Astrocyte (in vitro differentiated cells and primary cell): ENCODE data around the gene LLPH. TPM values are rescaled to one million over a fixed set of nuclear protein-coding genes. Genes with fewer than 3 reads are reported as not detected.

Source experiments
- DNase-seq: peaks from one replicate; pipeline ENCODE4 v3.0.0-alpha.2; 2010; ENCODE audit warnings: low read depth
- FAIRE-seq: peaks from 2 replicates; lab custom pipeline; 2011; peaks lifted over from hg19 to GRCh38; lab: Jason Lieb, UNC
- H2AFZ ChIP-seq: 2 replicates; pipeline ENCODE4 v1.6.0; 2012; ENCODE audit warnings: low read depth, low read length, inconsistent platforms
- H3K27ac ChIP-seq: 2 replicates; pipeline ENCODE4 v1.5.1; 2011; ENCODE audit warnings: low read depth, low read length, inconsistent platforms
- H3K27me3 ChIP-seq: 2 replicates; pipeline ENCODE4 v1.6.0; 2011; ENCODE audit warnings: low read length, inconsistent platforms; ENCODE audit not compliant: insufficient read depth
- H3K36me3 ChIP-seq: 2 replicates; pipeline ENCODE4 v1.5.1; 2011; ENCODE audit warnings: low read length, inconsistent platforms; ENCODE audit not compliant: insufficient read depth
- H3K4me1 ChIP-seq: 2 replicates; pipeline ENCODE4 v1.5.1; 2011; ENCODE audit warnings: low read length, inconsistent platforms; ENCODE audit not compliant: insufficient read depth
- H3K4me2 ChIP-seq: 2 replicates; pipeline ENCODE4 v1.6.0; 2012; ENCODE audit warnings: low read length, inconsistent platforms
- H3K4me3 ChIP-seq: 2 replicates; pipeline ENCODE4 v1.5.1; 2011; ENCODE audit warnings: low read depth, mild to moderate bottlenecking, low read length, inconsistent platforms; ENCODE audit not compliant: insufficient read depth
- H3K79me2 ChIP-seq: 2 replicates; pipeline ENCODE4 v1.6.0; 2012; ENCODE audit warnings: mild to moderate bottlenecking, low read length, inconsistent platforms; ENCODE audit not compliant: insufficient read depth
- H3K9ac ChIP-seq: 2 replicates; pipeline ENCODE4 v1.6.0; 2012; ENCODE audit warnings: mild to moderate bottlenecking, low read length, inconsistent platforms
- H3K9me3 ChIP-seq: 2 replicates; pipeline ENCODE4 v1.5.1; 2012; ENCODE audit warnings: low read depth, mild to moderate bottlenecking, low read length, inconsistent platforms; ENCODE audit not compliant: insufficient read depth
- H4K20me1 ChIP-seq: 2 replicates; pipeline ENCODE4 v1.6.0; 2012; ENCODE audit warnings: low read length, inconsistent platforms; ENCODE audit not compliant: insufficient read depth
- H3K27ac Mint-ChIP-seq: one replicate; pipeline ENCODE4 v1.8.0; 2021; ENCODE audit warnings: mild to moderate bottlenecking, mixed read lengths; ENCODE audit not compliant: unreplicated experiment
- H3K27me3 Mint-ChIP-seq: one replicate; pipeline ENCODE4 v1.8.0; 2021; ENCODE audit warnings: low read depth, mixed read lengths; ENCODE audit not compliant: unreplicated experiment
- H3K36me3 Mint-ChIP-seq: one replicate; pipeline ENCODE4 v1.8.0; 2021; ENCODE audit warnings: low read depth, mixed read lengths; ENCODE audit not compliant: unreplicated experiment
- H3K4me1 Mint-ChIP-seq: one replicate; pipeline ENCODE4 v1.8.0; 2021; ENCODE audit warnings: low read depth, mixed read lengths; ENCODE audit not compliant: unreplicated experiment
- H3K4me3 Mint-ChIP-seq: one replicate; pipeline ENCODE4 v1.8.0; 2021; ENCODE audit warnings: mild to moderate bottlenecking, moderate library complexity, mixed read lengths; ENCODE audit not compliant: unreplicated experiment
- H3K9me3 Mint-ChIP-seq: one replicate; pipeline ENCODE4 v1.8.0; 2021; ENCODE audit warnings: mild to moderate bottlenecking, mixed read lengths; ENCODE audit not compliant: unreplicated experiment
- CTCF ChIP-seq: IDR thresholded peaks from 2 replicates; pipeline ENCODE4 v1.5.1; 2011; ENCODE audit warnings: low read depth, mild to moderate bottlenecking, inconsistent platforms, low read length, moderate library complexity; ENCODE audit not compliant: insufficient read depth
- EZH2 ChIP-seq: IDR thresholded peaks from 2 replicates; pipeline ENCODE4 v1.6.1; 2012; ENCODE audit warnings: mild to moderate bottlenecking, low read length, inconsistent platforms; ENCODE audit not compliant: insufficient read depth
- total RNA-seq: library from RNA; stranded (reverse); gene quantifications from 2 replicates; pipeline ENCODE4 v1.2.1, GENCODE V29; 2021

The LLPH gene
- total RNA-seq, 1 donor from 2014 or later, result 37.3 TPM

- H3K4me3 ChIP-seq, result no peak overlapping the region
- Mint-ChIP-seq H3K4me3 (no peak overlapping the region), H3K36me3 (peaks cover 11% of the 10 kb centered on the region), H3K9me3 (peaks cover 2% of the 10 kb centered on the region), H3K27ac (no peak overlapping the region), H3K27me3 (no peaks in the 10 kb centered on the region), H3K4me1 (peaks cover 2% of the 10 kb centered on the region)
- FAIRE-seq, result no peak
- no peak overlapping the region for H3K4me2 ChIP-seq
- no peak overlapping the region for H2AFZ ChIP-seq
- H3K79me2 ChIP-seq, result peaks cover 78% of the 10 kb centered on the region
- H3K36me3 ChIP-seq, result peaks cover 8% of the 10 kb centered on the region
- TF ChIP-seq CTCF (no peak), EZH2 (no peak)
- DNase-seq, result no peak
- H3K4me1 ChIP-seq, result no peaks in the 10 kb centered on the region
- H4K20me1 ChIP-seq, result peaks cover 34% of the 10 kb centered on the region
- no peak overlapping the region for H3K9ac ChIP-seq
- no peaks in the 10 kb centered on the region for H3K27me3 ChIP-seq
- H3K9me3 ChIP-seq, result no peaks in the 10 kb centered on the region
- H3K27ac ChIP-seq, result no peak overlapping the region
These were observed 30.2 kb upstream of the LLPH start for GRCh38 chr12:66160704-66161103.

GRCh38 chr12:66159123-66159522 lies 28.6 kb upstream of the LLPH start:
- Histone ChIP-seq H3K9ac (no peak overlapping the region), H2AFZ (no peak overlapping the region), H4K20me1 (peaks cover 34% of the 10 kb centered on the region), H3K27me3 (no peaks in the 10 kb centered on the region), H3K36me3 (peaks cover 8% of the 10 kb centered on the region), H3K4me1 (no peaks in the 10 kb centered on the region), H3K27ac (no peak overlapping the region), H3K4me3 (no peak overlapping the region), H3K4me2 (no peak overlapping the region), H3K79me2 (peaks cover 66% of the 10 kb centered on the region), H3K9me3 (no peaks in the 10 kb centered on the region)
- Mint-ChIP-seq H3K4me3 (no peak overlapping the region), H3K27me3 (no peaks in the 10 kb centered on the region), H3K36me3 (peaks cover 6% of the 10 kb centered on the region), H3K27ac (no peak overlapping the region), H3K4me1 (peaks cover 2% of the 10 kb centered on the region), H3K9me3 (no peaks in the 10 kb centered on the region)
- no peak for FAIRE-seq
- DNase-seq, result no peak
- TF ChIP-seq CTCF (no peak), EZH2 (no peak)

GRCh38 chr12:66156654-66157053 lies 26.1 kb upstream of the LLPH start:
- Histone ChIP-seq H3K9ac (no peak overlapping the region), H3K4me3 (no peak overlapping the region), H3K4me2 (no peak overlapping the region), H3K27ac (no peak overlapping the region), H3K9me3 (no peaks in the 10 kb centered on the region), H4K20me1 (peaks cover 10% of the 10 kb centered on the region), H3K79me2 (peaks cover 42% of the 10 kb centered on the region), H2AFZ (no peak overlapping the region), H3K27me3 (no peaks in the 10 kb centered on the region), H3K36me3 (peaks cover 8% of the 10 kb centered on the region), H3K4me1 (no peaks in the 10 kb centered on the region)
- Mint-ChIP-seq H3K4me1 (no peaks in the 10 kb centered on the region), H3K9me3 (no peaks in the 10 kb centered on the region), H3K27me3 (no peaks in the 10 kb centered on the region), H3K4me3 (no peak overlapping the region), H3K36me3 (peaks cover 5% of the 10 kb centered on the region), H3K27ac (no peak overlapping the region)
- FAIRE-seq, result no peak
- DNase-seq, result no peak
- TF ChIP-seq CTCF (no peak), EZH2 (no peak)
